ENCODE data around the gene MACROD2.

DNA sequence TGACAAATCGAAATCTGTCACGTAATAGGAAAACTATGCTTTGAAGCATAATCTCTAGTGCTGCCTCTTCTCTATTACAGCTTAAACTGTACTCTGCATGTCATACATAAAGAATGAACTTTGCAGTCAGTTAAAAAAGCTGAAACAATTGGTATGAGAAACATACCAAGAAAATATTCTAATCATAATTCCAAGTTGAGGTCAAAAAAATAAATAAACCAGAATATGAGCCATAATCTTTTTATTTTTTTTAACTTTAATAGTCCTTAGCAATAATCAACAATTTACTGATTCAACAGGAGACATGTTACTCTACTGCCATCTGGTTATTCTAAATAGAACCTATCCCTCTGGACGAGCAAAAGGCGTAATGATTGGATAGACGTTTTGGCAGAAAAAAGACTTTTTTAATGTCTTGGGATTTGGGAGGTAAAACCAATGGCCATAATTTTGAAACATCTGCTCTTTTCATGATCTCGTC, 566.5 kb downstream of the MACROD2 start:
- TF ChIP-seq CTCF (IDR thresholded peaks at IDR 0.05): no peak
- no peak for TF ChIP-seq POLR2A (IDR thresholded peaks at IDR 0.05)

Measured in ovary (tissue), 3 donors.